Lower leg skin (tissue), 3 donors: ENCODE data around the gene KCNB1.

Experiments
- POLR2A ChIP-seq, 2 donors: fragments of 450-650 bp; IDR thresholded peaks; one replicate each; pipeline ENCODE4 v1.6.1; 2016 to 2017; ENCODE audit warnings: antibody characterized with exemption in 2 of 2, mild to moderate bottlenecking in 1 of 2, moderate library complexity in 1 of 2
- TF ChIP-seq, protein P1 (sequence below), 3 donors: fragments of 450-650 bp; IDR thresholded peaks; one replicate each; pipeline ENCODE4 v1.5.1; 2016; ENCODE audit warnings: antibody characterized with exemption in 3 of 3, mild to moderate bottlenecking in 3 of 3, moderate library complexity in 2 of 3

DNA sequence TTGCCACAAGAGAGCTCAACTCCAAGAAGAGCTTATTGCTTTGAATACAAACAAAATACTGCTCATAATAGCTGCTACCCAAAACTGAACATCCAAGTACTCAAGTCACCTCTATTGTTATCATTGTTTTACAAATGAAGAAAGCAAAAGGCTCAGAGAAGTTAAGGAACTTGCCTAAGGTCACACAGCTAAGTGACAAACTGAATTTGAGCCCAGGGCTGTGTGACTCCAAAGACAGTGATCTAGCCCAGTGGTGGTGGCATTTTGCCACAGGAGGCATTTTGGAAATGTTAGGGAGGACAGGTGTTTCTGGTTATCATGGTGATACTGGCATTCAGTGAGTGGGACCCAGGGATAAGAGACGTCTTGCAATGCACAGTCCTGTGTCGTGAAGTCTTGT, 79.5 kb downstream of the KCNB1 start:
- TF ChIP-seq, protein P1, sequence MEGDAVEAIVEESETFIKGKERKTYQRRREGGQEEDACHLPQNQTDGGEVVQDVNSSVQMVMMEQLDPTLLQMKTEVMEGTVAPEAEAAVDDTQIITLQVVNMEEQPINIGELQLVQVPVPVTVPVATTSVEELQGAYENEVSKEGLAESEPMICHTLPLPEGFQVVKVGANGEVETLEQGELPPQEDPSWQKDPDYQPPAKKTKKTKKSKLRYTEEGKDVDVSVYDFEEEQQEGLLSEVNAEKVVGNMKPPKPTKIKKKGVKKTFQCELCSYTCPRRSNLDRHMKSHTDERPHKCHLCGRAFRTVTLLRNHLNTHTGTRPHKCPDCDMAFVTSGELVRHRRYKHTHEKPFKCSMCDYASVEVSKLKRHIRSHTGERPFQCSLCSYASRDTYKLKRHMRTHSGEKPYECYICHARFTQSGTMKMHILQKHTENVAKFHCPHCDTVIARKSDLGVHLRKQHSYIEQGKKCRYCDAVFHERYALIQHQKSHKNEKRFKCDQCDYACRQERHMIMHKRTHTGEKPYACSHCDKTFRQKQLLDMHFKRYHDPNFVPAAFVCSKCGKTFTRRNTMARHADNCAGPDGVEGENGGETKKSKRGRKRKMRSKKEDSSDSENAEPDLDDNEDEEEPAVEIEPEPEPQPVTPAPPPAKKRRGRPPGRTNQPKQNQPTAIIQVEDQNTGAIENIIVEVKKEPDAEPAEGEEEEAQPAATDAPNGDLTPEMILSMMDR (IDR thresholded peaks at IDR 0.05) = no peak
- TF ChIP-seq POLR2A (IDR thresholded peaks at IDR 0.05) = no peak
